Stimulated activated CD8-positive, alpha-beta memory T cell treated with anti-CD3 and anti-CD28 coated beads, Interleukin-4, amount 100 ng/mL, for 4 hours (primary cell): ENCODE measurements around the gene LIMS2.

Source experiments
- DNase-seq, 2 donors: peaks; one replicate each; pipeline ENCODE4 v3.0.0-alpha.2; 2020; ENCODE audit warnings: low read depth in 2 of 2, low spot score in 1 of 2

The LIMS2 gene

DNA sequence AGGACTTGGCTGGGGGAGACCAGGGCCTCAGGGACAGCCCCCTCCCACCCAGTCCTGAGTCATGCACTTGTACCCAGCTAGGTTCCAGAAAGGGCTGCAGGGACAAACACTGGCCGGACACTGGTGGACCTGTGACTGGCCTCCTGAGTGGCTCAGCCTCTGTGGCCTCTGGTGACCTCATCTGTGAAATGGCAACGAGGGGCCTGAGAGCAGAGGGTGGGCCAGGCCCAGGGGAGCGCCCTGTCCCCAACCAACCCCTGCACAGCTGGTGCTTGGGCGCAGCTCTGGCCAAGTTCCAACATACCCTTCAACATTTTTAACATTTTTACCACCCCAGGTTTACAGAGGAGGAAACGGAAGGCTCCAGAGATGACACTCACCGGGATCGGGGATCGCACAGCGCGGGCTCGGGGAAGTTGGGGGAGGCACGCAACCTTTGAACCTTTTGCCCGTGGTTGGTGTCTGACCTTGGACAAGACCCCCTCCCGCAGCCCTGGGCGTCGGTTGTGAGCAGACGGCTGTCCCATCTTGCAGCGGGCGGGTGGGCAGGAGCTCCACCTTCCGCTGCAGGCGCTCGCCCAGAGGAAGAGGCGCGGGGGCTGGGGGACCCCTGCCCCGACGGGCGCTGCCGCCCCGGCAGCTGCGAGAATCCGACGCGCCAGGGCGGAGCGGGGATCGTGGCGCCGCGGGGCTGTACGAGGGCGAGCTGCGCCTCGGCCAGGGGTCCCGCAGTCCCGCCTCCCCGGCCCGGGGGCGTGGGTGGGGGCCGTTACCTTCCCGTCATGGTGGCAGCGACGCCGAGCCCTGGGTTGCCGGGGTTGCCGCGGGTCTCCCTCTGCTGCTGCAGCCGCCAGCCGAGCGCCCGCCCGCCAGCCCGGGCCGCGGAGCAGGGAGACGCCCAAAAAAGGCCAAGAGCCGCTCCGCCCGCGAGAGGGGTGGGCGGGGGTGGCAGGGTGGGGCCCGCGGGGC lies 805 bp downstream of the LIMS2 start:
- no peak for DNase-seq

DNA sequence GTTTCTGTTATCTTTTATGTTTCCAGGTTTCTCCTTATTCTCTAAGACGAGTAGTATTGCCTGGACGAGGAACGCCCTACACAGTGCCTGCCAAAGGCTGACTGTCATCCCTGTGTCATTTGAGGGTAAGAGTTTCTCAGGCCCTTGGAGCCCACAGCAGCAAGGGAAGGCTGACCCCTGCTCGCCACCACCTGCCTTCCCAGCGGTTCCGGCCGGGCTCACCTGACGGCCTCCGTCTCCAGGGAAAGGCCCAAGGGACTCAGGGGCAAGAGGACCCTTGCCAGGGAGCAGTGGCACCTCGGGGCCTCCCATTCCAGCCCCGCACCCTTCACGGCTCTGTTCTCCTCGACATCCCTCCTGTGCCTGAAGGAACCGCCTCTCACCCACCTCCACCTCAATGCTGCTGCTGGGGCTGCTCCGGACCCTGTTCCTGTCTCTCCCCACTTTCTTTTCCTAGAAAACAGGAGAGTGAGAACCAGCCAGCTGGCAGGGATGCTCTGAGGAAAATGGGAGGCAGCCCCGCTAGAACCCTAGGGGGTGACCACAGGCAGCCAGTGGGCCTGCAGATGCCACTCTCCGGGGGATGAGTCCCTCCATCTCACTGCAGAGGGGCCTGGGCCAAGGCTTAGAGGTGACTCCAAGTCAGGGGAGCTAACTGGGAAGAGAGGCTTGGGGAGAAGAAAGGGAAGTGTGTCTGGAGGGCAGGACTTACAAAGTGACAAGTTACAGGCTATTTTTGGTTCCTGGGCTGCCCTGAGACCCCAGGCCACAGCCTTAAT lies 1.9 kb downstream of the LIMS2 start:
- no peak for DNase-seq

- DNase-seq = no peak
Observed at GRCh38 chr2:127672341-127673224, 2.7 kb downstream of the LIMS2 start.

DNA sequence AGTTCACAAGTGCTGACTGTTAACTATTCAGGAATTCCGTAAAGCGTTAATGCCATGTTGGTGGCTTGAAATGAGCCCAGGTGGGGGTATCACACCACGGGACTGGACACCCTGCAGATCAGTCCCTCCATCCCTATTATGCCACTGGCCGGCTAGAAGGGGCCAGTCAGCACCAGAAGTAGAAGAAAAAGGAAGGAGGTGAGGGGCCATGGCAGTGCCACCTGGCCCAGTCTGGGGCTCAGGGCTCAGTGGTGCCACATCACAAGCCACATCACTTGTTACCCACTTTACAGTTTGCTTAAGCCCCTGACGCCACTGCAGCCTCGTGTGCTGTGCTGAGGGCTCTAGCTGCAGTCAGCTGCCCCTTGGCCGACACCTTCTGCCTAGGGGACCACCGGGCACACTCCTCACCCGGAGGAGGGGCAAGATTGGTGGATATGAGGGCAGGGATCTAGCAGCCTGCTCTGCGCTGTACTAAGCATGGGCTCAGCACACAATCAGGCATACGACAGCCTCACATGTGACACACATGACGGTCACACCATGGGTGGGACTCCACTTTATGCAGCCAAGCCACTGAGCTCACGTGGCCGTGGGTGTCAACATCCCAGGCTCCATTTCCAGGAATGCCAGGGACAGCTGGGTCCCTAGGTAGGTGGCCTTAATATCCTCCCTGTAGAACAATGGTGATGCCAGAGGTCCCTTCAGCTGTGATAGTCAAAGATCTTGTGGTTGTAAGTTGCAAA lies 3.6 kb downstream of the LIMS2 start:
- DNase-seq = no peak

GRCh38 chr2:127670957-127671290 lies 4.4 kb downstream of the LIMS2 start:
- DNase-seq = no peak

DNA sequence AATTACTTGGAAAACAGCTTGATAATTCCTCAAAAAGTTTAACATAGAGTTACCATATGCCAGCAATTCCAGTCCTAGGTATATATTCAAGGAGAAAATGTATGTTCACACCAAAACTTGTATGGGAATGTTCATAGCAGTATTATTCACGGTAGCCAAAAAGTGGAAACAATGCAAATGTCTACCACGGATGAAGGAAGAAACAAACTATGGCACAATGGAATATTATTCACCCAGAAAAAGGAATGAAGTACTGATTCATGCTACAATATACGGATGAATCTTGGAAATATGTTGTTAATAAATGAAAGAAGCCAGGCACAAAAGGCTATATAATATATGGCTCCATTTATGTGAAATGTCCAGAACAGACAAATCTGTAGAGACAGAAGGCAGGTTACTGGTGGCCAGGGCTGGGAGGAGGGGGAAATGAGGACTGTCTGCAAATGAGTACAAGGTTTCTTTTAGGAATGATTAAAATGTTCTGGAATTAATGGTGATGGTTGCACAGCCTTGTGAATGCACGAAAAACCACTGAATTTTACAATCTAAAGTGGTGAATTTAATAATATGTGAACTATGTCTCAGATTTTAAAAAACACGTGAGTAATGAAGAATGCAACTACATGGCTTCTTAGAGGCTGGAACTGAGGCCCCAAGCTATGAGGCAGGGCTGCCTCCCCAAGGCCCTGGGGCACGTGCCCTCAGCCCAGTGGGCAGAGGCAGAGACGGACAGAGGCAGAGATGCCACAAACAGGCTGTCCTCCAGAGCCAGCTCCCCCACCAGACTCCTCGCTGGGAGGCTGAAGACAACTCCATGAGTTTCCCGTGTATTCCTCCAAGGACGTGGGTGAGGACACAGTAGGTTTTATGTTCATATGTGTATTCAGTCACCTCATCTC lies 5.0 kb downstream of the LIMS2 start:
- DNase-seq = no peak

DNA sequence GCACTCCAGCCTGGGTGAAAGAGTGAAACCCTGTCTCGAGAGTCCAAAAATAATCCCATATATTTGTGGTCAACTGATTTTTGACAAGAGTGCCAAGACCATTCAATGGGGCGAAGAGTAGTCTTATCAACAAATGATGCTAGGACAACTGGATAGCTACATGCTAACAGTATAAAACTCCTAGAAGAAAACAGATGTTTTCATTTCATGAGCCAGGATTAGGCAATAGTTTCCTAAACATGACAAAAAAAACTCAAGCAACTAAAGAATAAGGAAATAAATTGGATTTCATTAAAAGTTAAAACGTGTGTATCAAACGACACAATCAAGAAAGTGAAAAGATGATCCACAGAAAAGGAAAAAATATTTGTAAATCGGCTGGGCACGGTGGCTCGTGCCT lies 6.3 kb downstream of the LIMS2 start:
- DNase-seq = no peak

- DNase-seq = no peak
Observed at GRCh38 chr2:127665267-127665893, 9.9 kb downstream of the LIMS2 start.

DNA sequence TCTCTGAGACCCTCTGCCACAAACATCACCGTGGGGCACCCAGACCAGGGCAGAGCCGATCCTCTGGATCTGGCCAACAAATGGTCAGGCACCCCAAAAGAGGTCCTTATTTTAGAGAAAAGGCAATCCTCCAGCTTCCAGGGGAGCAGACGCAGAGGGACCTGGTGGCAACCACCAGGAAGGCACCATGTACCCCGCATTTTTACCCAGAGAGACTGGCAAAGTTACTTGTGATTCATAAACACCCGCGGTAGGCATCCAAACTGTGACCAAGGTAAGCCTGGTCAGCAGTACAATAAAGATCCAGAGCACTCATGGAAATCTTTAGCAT lies 10.5 kb downstream of the LIMS2 start:
- DNase-seq = no peak

DNA sequence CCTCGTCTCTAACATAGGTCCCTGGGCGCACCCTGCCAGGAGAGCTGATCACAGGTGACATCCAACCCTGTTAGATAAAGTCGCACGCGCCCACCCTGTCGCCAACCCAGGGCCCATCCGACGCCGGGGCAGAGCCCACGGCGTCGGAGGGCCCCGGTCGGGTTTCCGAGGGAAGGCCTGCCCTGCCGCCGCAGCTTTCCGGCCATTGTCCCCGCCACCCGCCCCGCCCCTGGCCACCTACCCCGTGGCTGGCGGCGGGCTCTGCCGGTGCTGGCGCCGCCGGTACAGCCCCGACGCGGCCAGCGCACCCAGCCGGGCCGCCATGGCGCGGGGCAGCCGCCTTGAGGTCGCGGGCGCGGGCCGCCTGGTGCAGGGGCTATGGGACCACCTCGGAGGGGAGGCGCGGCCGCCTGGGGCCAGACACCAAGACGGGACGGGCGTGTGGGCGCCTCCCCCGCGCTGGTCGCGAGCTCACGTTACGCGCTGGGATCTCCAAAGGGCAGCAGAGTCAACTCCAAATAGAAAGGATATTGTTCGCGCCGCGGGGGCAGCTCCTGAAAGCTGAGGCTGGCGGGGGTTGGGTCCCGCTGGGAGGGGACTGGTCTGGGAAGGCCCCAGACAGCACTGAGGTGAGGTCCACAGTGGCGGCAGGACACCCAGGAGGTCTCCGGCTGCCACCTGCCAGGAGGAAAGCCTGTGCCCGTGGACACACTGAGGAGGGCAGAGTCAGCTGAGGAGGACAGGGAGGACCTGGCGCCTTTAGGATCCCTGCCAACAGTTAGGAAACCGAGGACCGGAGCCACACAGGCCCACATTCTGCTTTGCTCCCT lies 11.1 kb downstream of the LIMS2 start:
- no peak for DNase-seq

DNA sequence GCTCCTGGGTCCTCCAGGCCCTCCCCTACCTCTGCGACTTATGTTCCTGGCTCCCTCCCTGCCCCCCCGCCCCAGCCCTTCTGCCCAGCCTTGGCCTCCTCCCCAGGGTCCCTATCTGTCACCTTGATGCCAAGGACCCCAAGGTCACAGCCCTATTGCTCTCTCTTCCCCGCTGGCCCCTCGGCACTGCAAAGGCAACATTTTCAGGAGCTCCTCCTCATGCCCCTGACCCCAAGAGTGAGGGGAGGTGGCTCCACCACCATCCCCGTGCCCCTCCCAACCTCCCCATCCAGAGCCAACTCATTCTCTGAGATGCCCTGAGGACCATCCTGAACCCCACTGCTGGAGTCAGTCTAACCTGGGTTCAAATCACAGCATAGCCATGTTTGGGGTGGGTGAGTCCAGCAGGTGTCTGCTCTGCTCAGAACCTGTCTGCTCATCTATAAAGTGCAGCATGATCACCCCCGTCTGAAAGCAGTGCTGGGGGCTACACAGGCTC lies 11.7 kb downstream of the LIMS2 start:
- DNase-seq = no peak

GRCh38 chr2:127662937-127663565 lies 12.3 kb downstream of the LIMS2 start:
- DNase-seq = no peak

GRCh38 chr2:127661949-127662510 lies 13.3 kb downstream of the LIMS2 start:
- DNase-seq = no peak

DNA sequence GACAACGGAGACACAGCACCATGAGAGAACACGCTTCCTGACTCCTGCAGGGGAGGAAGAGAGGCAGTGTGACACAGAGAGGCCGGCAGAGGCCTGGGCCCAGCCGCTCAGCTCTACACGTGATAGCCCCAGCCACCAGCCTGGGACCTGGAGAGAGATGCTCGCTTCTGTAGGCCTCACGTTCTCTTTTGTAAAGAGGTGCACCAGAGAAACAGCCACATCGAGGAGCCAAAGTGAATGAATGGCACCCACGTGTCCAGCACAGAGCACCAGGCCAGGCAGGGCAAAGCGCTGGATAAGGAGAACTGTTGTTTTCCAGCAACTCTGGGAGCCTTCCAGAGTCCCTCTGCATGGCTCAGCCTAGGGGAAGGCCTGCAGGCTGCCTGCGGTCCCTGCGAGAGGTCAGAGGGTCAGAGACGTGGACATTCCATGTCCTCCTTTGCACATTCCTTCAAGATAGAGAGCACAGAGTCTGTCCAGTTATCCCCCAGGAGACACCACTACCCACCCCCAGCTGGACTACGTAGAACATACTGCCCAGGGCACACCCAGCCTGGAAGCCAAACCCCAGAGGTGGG lies 14.2 kb downstream of the LIMS2 start:
- DNase-seq = no peak

- DNase-seq = no peak
Observed at GRCh38 chr2:127660291-127660578, 15.1 kb downstream of the LIMS2 start.

GRCh38 chr2:127659408-127660290 lies 15.7 kb downstream of the LIMS2 start:
- no peak for DNase-seq
